Measurements from ENCODE around the gene CARD10. TPM values are rescaled to one million over a fixed set of nuclear protein-coding genes. Genes with fewer than 3 reads are reported as not detected.

Gene CARD10
- total RNA-seq (2022; extraction: Qiagen RNA extraction; ENCODE audit: low read depth) = 30.4 to 40.6 TPM (median 38.7 TPM) in 5 replicates

GRCh38 chr22:37519268-37520195 is at the start of gene CARD10:
CARD10 (minus strand) TSS chr22:37519415; CDS start chr22:37519200, 215 bp downstream.

GRCh38 chr22:37559901-37560607 is 40.8 kb upstream of the CARD10 start, which contains the start of gene CDC42EP1:
CDC42EP1 (plus strand) TSS chr22:37560480; CDS start chr22:37566350, 5,870 bp downstream.

GRCh38 chr22:37486224-37486845 is 32.9 kb downstream of the CARD10 start, which contains the start of gene MFNG:
MFNG (minus strand) TSS chr22:37486384; CDS start chr22:37486177, 207 bp downstream.

Other genes with a start within 250 kb of the CARD10 start
- 0.59 to 1.9 TPM (median 0.90 TPM) in 5 replicates for gene CYTH4, start 236.9 kb downstream of the CARD10 start, total RNA-seq (2022; extraction: Qiagen RNA extraction; ENCODE audit: low read depth)
- gene ELFN2, start 91.9 kb downstream of the CARD10 start, total RNA-seq (2022; extraction: Qiagen RNA extraction; ENCODE audit: low read depth) = 5.9 to 8.8 TPM (median 7.0 TPM) in 5 replicates
- 2.2 to 2.5 TPM (median 2.3 TPM) in 5 replicates for gene MFNG, start 33.0 kb downstream of the CARD10 start, total RNA-seq (2022; extraction: Qiagen RNA extraction; ENCODE audit: low read depth)
- gene CDC42EP1, start 41.1 kb upstream of the CARD10 start, total RNA-seq (2022; extraction: Qiagen RNA extraction; ENCODE audit: low read depth) = 25.8 to 35.9 TPM (median 33.4 TPM) in 5 replicates
- gene LGALS2, start 60.7 kb upstream of the CARD10 start, total RNA-seq (2022; extraction: Qiagen RNA extraction; ENCODE audit: low read depth) = 0.25 TPM in 1 of 5 replicates, not detected in the others
- 18.0 to 24.8 TPM (median 22.4 TPM) in 5 replicates for gene GGA1, start 89.4 kb upstream of the CARD10 start, total RNA-seq (2022; extraction: Qiagen RNA extraction; ENCODE audit: low read depth)
- gene SH3BP1, start 120.3 kb upstream of the CARD10 start, total RNA-seq (2022; extraction: Qiagen RNA extraction; ENCODE audit: low read depth) = 1.3 to 2.8 TPM (median 2.2 TPM) in 5 replicates
- 14.3 to 18.5 TPM (median 17.2 TPM) in 5 replicates for gene PDXP, start 139.3 kb upstream of the CARD10 start, total RNA-seq (2022; extraction: Qiagen RNA extraction; ENCODE audit: low read depth)
- gene LGALS1, start 156.2 kb upstream of the CARD10 start, total RNA-seq (2022; extraction: Qiagen RNA extraction; ENCODE audit: low read depth) = 1,260 to 1,466 TPM (median 1,297 TPM) in 5 replicates
- gene NOL12, start 166.9 kb upstream of the CARD10 start, total RNA-seq (2022; extraction: Qiagen RNA extraction; ENCODE audit: low read depth) = 25.7 to 27.6 TPM (median 26.2 TPM) in 5 replicates
- 23.8 to 36.2 TPM (median 34.0 TPM) in 5 replicates for gene TRIOBP, start 177.6 kb upstream of the CARD10 start, total RNA-seq (2022; extraction: Qiagen RNA extraction; ENCODE audit: low read depth)